Activated CD4-positive, alpha-beta T cell treated with anti-CD3 and anti-CD28 coated beads for 36 hours (primary cell): Measurements from ENCODE around the gene AGPAT3. TPM values are rescaled to one million over a fixed set of nuclear protein-coding genes. Genes with fewer than 3 reads are reported as not detected.
A peak's percentile ranks its signal among the peaks of the same experiment; 100 is the strongest.

ENCODE experiments used
- ATAC-seq: fragments of 200-7000 bp; cut with Tn5 transposase; one replicate; pipeline ENCODE4 v1.10.0; 2021; ENCODE audit warnings: mild to moderate bottlenecking, moderate library complexity
- CTCF ChIA-PET: fragments of 350-600 bp; sonication (Branson Sonifier 250); formaldehyde crosslinking; loops from one replicate; lab custom pipeline; 2021; ENCODE audit warnings: antibody characterized with exemption; lab: Charles Lee
- POLR2A ChIA-PET: fragments of 350-600 bp; sonication (Branson Sonifier 250); formaldehyde crosslinking; loops from one replicate; lab custom pipeline; 2021; ENCODE audit warnings: antibody characterized with exemption, inconsistent platforms; lab: Charles Lee
- DNase-seq: peaks from one replicate; pipeline ENCODE4 v3.0.0-alpha.2; 2020
- H3K27ac Mint-ChIP-seq: one replicate; pipeline ENCODE4 v1.8.0; 2021; ENCODE audit warnings: mixed read lengths
- H3K27me3 Mint-ChIP-seq: one replicate; pipeline ENCODE4 v1.8.0; 2021; ENCODE audit warnings: mixed read lengths
- H3K36me3 Mint-ChIP-seq: one replicate; pipeline ENCODE4 v1.8.0; 2021; ENCODE audit warnings: low read depth, mixed read lengths
- H3K4me1 Mint-ChIP-seq: one replicate; pipeline ENCODE4 v1.8.0; 2021; ENCODE audit warnings: mixed read lengths
- H3K4me3 Mint-ChIP-seq: one replicate; pipeline ENCODE4 v1.8.0; 2021; ENCODE audit warnings: mild to moderate bottlenecking, moderate library complexity, mixed read lengths
- H3K9me3 Mint-ChIP-seq: one replicate; pipeline ENCODE4 v1.8.0; 2021; ENCODE audit warnings: low read depth, mixed read lengths
- intact Hi-C, 2 experiments: fragments of 100-400 bp; cut with DNase I in 1 of 2; cut with micrococcal nuclease in 1 of 2; formaldehyde crosslinking; loops; one replicate each; pipeline versions ENCODE4 v1.14.2 to v1.15.1; 2022 to 2024; cut with DNase I, micrococcal nuclease
- total RNA-seq, 2 experiments: library from RNA; stranded (reverse); gene quantifications; one replicate each; pipeline ENCODE4 v1.2.3, GENCODE V29; 2021

The AGPAT3 gene
- total RNA-seq, 2 experiments from 2014 or later: 73.5 to 90.7 TPM

GRCh38 chr21:43873673-43874072 is 8.7 kb downstream of the AGPAT3 start:
- no peaks in the 10 kb centered on the region for H3K9me3 Mint-ChIP-seq
- peaks cover 66% of the 10 kb centered on the region for H3K4me1 Mint-ChIP-seq
- ChIA-PET POLR2A (no interaction called here), CTCF (interaction anchor here (0.6 to 1.4 kb wide), 4 partner anchors 18 to 84 kb away, joined by 3 to 8 read pairs (median 3); partner anchors contain the start of gene RRP1)
- H3K27me3 Mint-ChIP-seq: no peaks in the 10 kb centered on the region
- ATAC-seq (peak; percentile 85), DNase-seq (no peak)
- peak overlapping the region; percentile 76 for H3K27ac Mint-ChIP-seq
- H3K36me3 Mint-ChIP-seq: peaks cover 65% of the 10 kb centered on the region
- no peak overlapping the region for H3K4me3 Mint-ChIP-seq
- intact Hi-C loops: no loop called here

GRCh38 chr21:43874085-43874805 is 9.2 kb downstream of the AGPAT3 start:
- intact Hi-C loops: no loop called here
- no peaks in the 10 kb centered on the region for H3K27me3 Mint-ChIP-seq
- ATAC-seq (peak; percentile 13), DNase-seq (no peak)
- ChIA-PET POLR2A (no interaction called here), CTCF (interaction anchor here (0.6 to 1.4 kb wide), 4 partner anchors 17 to 85 kb away, joined by 3 to 8 read pairs (median 3); partner anchors contain the start of gene RRP1)
- peaks cover 61% of the 10 kb centered on the region for H3K4me1 Mint-ChIP-seq
- peaks cover 61% of the 10 kb centered on the region for H3K36me3 Mint-ChIP-seq
- H3K27ac Mint-ChIP-seq: peak overlapping the region; percentile 76
- H3K9me3 Mint-ChIP-seq: no peaks in the 10 kb centered on the region
- no peak overlapping the region for H3K4me3 Mint-ChIP-seq

GRCh38 chr21:43876605-43877004 is 11.6 kb downstream of the AGPAT3 start:
- Mint-ChIP-seq H3K36me3 (peaks cover 51% of the 10 kb centered on the region), H3K9me3 (no peaks in the 10 kb centered on the region), H3K4me3 (no peak overlapping the region), H3K4me1 (peaks cover 69% of the 10 kb centered on the region), H3K27ac (no peak overlapping the region), H3K27me3 (no peaks in the 10 kb centered on the region)
- ChIA-PET POLR2A (no interaction called here), CTCF (no interaction called here)
- ATAC-seq (no peak), DNase-seq (no peak)
- intact Hi-C loops: no loop called here

GRCh38 chr21:43877936-43878575 is 13.0 kb downstream of the AGPAT3 start:
- Mint-ChIP-seq H3K27ac (no peak overlapping the region), H3K27me3 (no peaks in the 10 kb centered on the region), H3K4me3 (no peak overlapping the region), H3K36me3 (peaks cover 40% of the 10 kb centered on the region), H3K9me3 (no peaks in the 10 kb centered on the region), H3K4me1 (peaks cover 64% of the 10 kb centered on the region)
- ChIA-PET POLR2A (no interaction called here), CTCF (interaction anchor here (0.5 to 0.6 kb wide), 2 partner anchors 36 to 69 kb away, joined by 3 read pairs; no protein-coding TSS in a partner anchor)
- DNase-seq: no peak
- ATAC-seq: no peak
- intact Hi-C loops: no loop called here

GRCh38 chr21:43879348-43880110 is 14.5 kb downstream of the AGPAT3 start:
- Mint-ChIP-seq H3K4me1 (peaks cover 64% of the 10 kb centered on the region), H3K27me3 (no peaks in the 10 kb centered on the region), H3K36me3 (peaks cover 30% of the 10 kb centered on the region), H3K27ac (no peak overlapping the region), H3K4me3 (no peak overlapping the region), H3K9me3 (no peaks in the 10 kb centered on the region)
- ChIA-PET POLR2A (interaction anchor here (1.4 kb wide), 1 partner anchor 13 kb away, joined by 6 read pairs; no protein-coding TSS in a partner anchor), CTCF (interaction anchor here (0.7 to 0.9 kb wide), 3 partner anchors 11 to 94 kb away, joined by 3 to 4 read pairs (median 3); no protein-coding TSS in a partner anchor)
- DNase-seq (no peak), ATAC-seq (no peak)
- intact Hi-C loops: no loop called here

- Mint-ChIP-seq H3K4me3 (no peak overlapping the region), H3K27ac (peak overlapping the region; percentile 33), H3K27me3 (no peaks in the 10 kb centered on the region), H3K4me1 (peaks cover 64% of the 10 kb centered on the region), H3K9me3 (no peaks in the 10 kb centered on the region), H3K36me3 (peaks cover 23% of the 10 kb centered on the region)
- no peak for ATAC-seq
- intact Hi-C loops: no loop called here
- ChIA-PET POLR2A (interaction anchor here (1.4 kb wide), 1 partner anchor 14 kb away, joined by 6 read pairs; no protein-coding TSS in a partner anchor), CTCF (interaction anchor here (0.7 to 0.9 kb wide), 3 partner anchors 11 to 93 kb away, joined by 3 to 4 read pairs (median 3); no protein-coding TSS in a partner anchor)
- DNase-seq: no peak
These were observed 15.3 kb downstream of the AGPAT3 start for GRCh38 chr21:43880111-43880985.

GRCh38 chr21:43881283-43881682 is 16.3 kb downstream of the AGPAT3 start:
- Mint-ChIP-seq H3K4me1 (peaks cover 67% of the 10 kb centered on the region), H3K4me3 (no peak overlapping the region), H3K36me3 (peaks cover 20% of the 10 kb centered on the region), H3K27me3 (no peaks in the 10 kb centered on the region), H3K27ac (no peak overlapping the region), H3K9me3 (no peaks in the 10 kb centered on the region)
- ATAC-seq (peak; percentile 78), DNase-seq (peak; percentile 69)
- intact Hi-C loops: no loop called here
- ChIA-PET POLR2A (no interaction called here), CTCF (no interaction called here)

GRCh38 chr21:43881935-43882334 is 16.9 kb downstream of the AGPAT3 start:
- peaks cover 68% of the 10 kb centered on the region for H3K4me1 Mint-ChIP-seq

GRCh38 chr21:43882952-43883545 is 18.0 kb downstream of the AGPAT3 start:
- Mint-ChIP-seq H3K4me1 (peaks cover 65% of the 10 kb centered on the region), H3K36me3 (peaks cover 16% of the 10 kb centered on the region), H3K9me3 (no peaks in the 10 kb centered on the region), H3K27me3 (no peaks in the 10 kb centered on the region), H3K4me3 (no peak overlapping the region), H3K27ac (peak overlapping the region; percentile 58)
- POLR2A ChIA-PET: no interaction called here
- CTCF ChIA-PET: interaction anchor here (1.1 to 2.9 kb wide), 3 partner anchors 10 to 21 kb away, joined by 4 to 12 read pairs (median 4); no protein-coding TSS in a partner anchor
- ATAC-seq: no peak
- intact Hi-C loops: no loop called here
- no peak for DNase-seq

More at GRCh38 chr21:43881935-43882334, 16.9 kb downstream of the AGPAT3 start:
- H3K4me3 Mint-ChIP-seq: no peak overlapping the region
- POLR2A ChIA-PET: no interaction called here
- intact Hi-C loops: no loop called here
- H3K27ac Mint-ChIP-seq: no peak overlapping the region
- DNase-seq (no peak), ATAC-seq (no peak)
- no peaks in the 10 kb centered on the region for H3K9me3 Mint-ChIP-seq
- H3K27me3 Mint-ChIP-seq: no peaks in the 10 kb centered on the region
- peaks cover 20% of the 10 kb centered on the region for H3K36me3 Mint-ChIP-seq
- CTCF ChIA-PET: interaction anchor here (2.9 kb wide), 1 partner anchor 11 kb away, joined by 12 read pairs; no protein-coding TSS in a partner anchor
